Natural killer cell (primary cell): ENCODE data around the gene PRODH2. TPM values are rescaled to one million over a fixed set of nuclear protein-coding genes. Genes with fewer than 3 reads are reported as not detected.

Experiments
- ATAC-seq, 3 donors: fragments of 150-1000 bp in 2 of 3; fragments of 200-7000 bp in 1 of 3; cut with Tn5 transposase; 1 replicate in 1 of 3; 2 replicates in 2 of 3; pipeline ENCODE4 v1.10.0; 2021; ENCODE audit warnings: mild to moderate bottlenecking in 2 of 3, moderate library complexity in 2 of 3
- DNase-seq, 2 donors: peaks; one replicate each; pipeline versions ENCODE4 v3.0.0 to v3.0.0-alpha.2; 2013 to 2021; ENCODE audit warnings: mixed read lengths in 1 of 2
- H3K27ac ChIP-seq: one replicate; pipeline ENCODE4 v1.5.1; 2013; ENCODE audit warnings: mild to moderate bottlenecking, low read length
- H3K27me3 ChIP-seq: one replicate; pipeline ENCODE4 v1.6.1; 2013; ENCODE audit warnings: low read length; ENCODE audit not compliant: control insufficient read depth, insufficient read depth
- H3K36me3 ChIP-seq: one replicate; pipeline ENCODE4 v1.6.1; 2013; ENCODE audit warnings: low read length; ENCODE audit not compliant: control insufficient read depth, insufficient read depth
- H3K4me1 ChIP-seq: one replicate; pipeline ENCODE4 v1.6.1; 2013; ENCODE audit warnings: low read length; ENCODE audit not compliant: control insufficient read depth, insufficient read depth
- H3K4me3 ChIP-seq: one replicate; pipeline ENCODE4 v1.5.1; 2013; ENCODE audit warnings: low read length
- H3K9me3 ChIP-seq: one replicate; pipeline ENCODE4 v1.6.1; 2013; ENCODE audit warnings: low read length; ENCODE audit not compliant: control insufficient read depth, insufficient read depth
- H3K27ac Mint-ChIP-seq, 2 donors: one replicate each; pipeline ENCODE4 v1.8.0; 2022; ENCODE audit warnings: mild to moderate bottlenecking in 2 of 2, mixed read lengths in 2 of 2, moderate library complexity in 1 of 2
- H3K27me3 Mint-ChIP-seq, 2 donors: one replicate each; pipeline ENCODE4 v1.8.0; 2022; ENCODE audit warnings: low read depth in 2 of 2, mixed read lengths in 2 of 2
- H3K36me3 Mint-ChIP-seq: one replicate; pipeline ENCODE4 v1.8.0; 2022; ENCODE audit warnings: mixed read lengths
- H3K4me1 Mint-ChIP-seq, 2 donors: one replicate each; pipeline ENCODE4 v1.8.0; 2022; ENCODE audit warnings: mixed read lengths in 2 of 2
- H3K4me3 Mint-ChIP-seq: one replicate; pipeline ENCODE4 v1.8.0; 2022; ENCODE audit warnings: mild to moderate bottlenecking, moderate library complexity, mixed read lengths
- H3K9me3 Mint-ChIP-seq, 2 donors: one replicate each; pipeline ENCODE4 v1.8.0; 2022; ENCODE audit warnings: mixed read lengths in 2 of 2
- WGBS: methylation state at CpG from one replicate; pipeline ENCODE4 v1.1.7; 2013; ENCODE audit warnings: missing lambda C conversion rate; ENCODE audit not compliant: insufficient coverage; 5-methylcytosine and 5-hydroxymethylcytosine counted together
- intact Hi-C: fragments of 100-400 bp; cut with micrococcal nuclease; formaldehyde crosslinking; loops from one replicate; pipeline ENCODE4 v1.14.2; 2022
- total RNA-seq, 4 donors: library from RNA; stranded (reverse); fragments of 120-200 nt in 1 of 4; gene quantifications; one replicate each; pipeline versions ENCODE4 v1.2.3 to v1.2.4, GENCODE V29; 2013 to 2022
- TF ChIP-seq, protein P1 (sequence below): fragments of 200-600 bp; IDR thresholded peaks from one replicate; pipeline ENCODE4 v1.8.0; 2022; ENCODE audit warnings: antibody characterized with exemption

Gene PRODH2
- total RNA-seq, 3 donors from 2014 or later (not counting 1 experiment from before 2014, with no cell fraction given), result not detected

DNA sequence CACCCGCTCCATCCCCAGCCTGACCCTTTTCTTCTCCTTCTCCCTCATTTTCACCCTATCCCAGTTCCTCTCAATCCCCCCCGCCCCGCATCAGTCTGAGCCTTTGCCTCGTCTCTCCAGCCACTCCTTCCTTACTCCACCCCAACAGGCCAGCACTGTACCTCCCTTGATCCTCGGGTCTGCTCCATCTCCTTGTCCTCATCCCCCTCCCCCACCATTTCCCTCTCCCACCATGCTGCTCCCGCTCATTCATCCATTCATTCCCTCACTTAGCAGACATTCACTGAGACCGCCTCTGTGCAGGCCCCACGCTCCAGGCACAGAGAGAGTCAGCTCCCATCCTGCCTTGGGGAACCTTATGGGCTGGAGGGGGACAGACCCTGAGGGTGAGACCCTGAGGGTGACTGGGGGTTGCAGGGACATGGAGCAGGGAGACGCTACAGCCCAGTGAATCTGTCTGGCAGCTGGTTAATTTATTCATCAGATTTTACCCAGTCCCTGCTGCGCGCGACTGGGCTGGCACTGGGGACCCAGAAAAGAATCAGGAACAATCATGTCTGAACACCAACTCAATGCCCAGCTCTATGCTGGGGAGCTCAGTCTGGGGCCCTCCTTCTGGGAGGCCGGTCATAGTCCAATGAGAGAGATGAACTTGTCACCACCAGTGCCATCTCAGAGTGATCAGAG, 36.4 kb downstream of the PRODH2 start:
- Histone ChIP-seq H3K36me3 (peaks cover 2% of the 10 kb centered on the region), H3K4me3 (peak overlapping the region; percentile 58), H3K4me1 (peaks cover 16% of the 10 kb centered on the region), H3K9me3 (no peaks in the 10 kb centered on the region), H3K27ac (no peak overlapping the region), H3K27me3 (no peaks in the 10 kb centered on the region)
- no peak for DNase-seq
- no peak for ATAC-seq
- peaks cover 18 to 27% of the 10 kb centered on the region in 2 donors for H3K4me1 Mint-ChIP-seq
- TF ChIP-seq, protein P1, sequence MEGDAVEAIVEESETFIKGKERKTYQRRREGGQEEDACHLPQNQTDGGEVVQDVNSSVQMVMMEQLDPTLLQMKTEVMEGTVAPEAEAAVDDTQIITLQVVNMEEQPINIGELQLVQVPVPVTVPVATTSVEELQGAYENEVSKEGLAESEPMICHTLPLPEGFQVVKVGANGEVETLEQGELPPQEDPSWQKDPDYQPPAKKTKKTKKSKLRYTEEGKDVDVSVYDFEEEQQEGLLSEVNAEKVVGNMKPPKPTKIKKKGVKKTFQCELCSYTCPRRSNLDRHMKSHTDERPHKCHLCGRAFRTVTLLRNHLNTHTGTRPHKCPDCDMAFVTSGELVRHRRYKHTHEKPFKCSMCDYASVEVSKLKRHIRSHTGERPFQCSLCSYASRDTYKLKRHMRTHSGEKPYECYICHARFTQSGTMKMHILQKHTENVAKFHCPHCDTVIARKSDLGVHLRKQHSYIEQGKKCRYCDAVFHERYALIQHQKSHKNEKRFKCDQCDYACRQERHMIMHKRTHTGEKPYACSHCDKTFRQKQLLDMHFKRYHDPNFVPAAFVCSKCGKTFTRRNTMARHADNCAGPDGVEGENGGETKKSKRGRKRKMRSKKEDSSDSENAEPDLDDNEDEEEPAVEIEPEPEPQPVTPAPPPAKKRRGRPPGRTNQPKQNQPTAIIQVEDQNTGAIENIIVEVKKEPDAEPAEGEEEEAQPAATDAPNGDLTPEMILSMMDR, result no peak
- intact Hi-C loops, result no loop called here
- H3K4me3 Mint-ChIP-seq, result peak overlapping the region; percentile 76
- no peaks in the 10 kb centered on the region for H3K9me3 Mint-ChIP-seq
- H3K27ac Mint-ChIP-seq, result peak overlapping the region in 1 of 2 donors; percentile 72
- H3K36me3 Mint-ChIP-seq, result no peaks in the 10 kb centered on the region
- 71% methylated on average over 13 of the region's 13 CpGs for WGBS
- H3K27me3 Mint-ChIP-seq, result no peaks in the 10 kb centered on the region

DNA sequence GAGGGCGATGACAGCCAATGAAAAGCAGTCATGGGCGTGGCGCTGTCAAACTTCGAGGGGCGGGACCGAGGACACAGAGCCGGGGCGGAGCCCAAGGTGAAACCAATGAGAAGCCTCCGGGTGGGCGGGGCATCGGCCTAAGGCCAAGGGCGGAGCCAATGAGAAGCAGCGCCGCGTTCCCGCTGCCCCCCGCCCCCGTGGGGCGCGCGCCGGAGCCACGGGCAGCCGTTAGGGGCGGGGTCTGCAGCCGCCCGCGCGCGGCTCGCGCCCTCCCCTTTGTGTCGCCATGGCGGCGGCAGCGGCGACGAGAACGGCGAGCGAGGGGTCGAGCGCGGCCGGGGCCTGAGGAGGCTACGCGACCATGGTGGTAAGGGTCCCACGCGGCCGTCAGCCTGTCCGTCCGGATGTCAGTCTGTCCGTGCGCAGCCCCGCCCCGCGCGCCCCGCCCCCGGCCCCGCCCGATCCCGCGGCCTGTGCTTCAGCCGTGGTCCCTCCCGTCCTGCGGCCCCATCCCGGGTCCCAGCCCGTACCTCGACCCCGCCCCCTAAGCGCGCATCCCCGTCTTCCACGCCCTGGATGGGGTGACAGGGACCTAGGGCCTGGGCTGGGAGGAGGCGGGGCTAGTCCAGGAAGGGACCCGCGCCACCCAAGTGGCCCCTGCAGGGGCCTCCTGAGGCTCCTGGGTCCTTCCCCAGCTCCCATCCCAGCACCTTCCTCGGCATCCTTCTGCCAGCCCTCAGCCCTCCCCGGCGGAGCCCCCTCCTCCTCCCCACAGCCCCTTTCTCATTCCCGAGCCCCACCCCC, 37.1 kb downstream of the PRODH2 start, which contains the start of gene ARHGAP33:
TSS of gene ARHGAP33 (plus strand) at position 267 of the 804 bp plus-strand sequence. CDS start at position 362, 95 bp downstream.
- Histone ChIP-seq H3K4me3 (peak within 1 kb of the TSS; percentile 58), H3K9me3 (no peaks in the 10 kb centered on the region), H3K27me3 (no peaks in the 10 kb centered on the region), H3K36me3 (no peaks in the 10 kb centered on the region), H3K27ac (no peak within 1 kb of the TSS), H3K4me1 (peaks cover 16% of the 10 kb centered on the region)
- Mint-ChIP-seq H3K4me3 (peak within 1 kb of the TSS; percentile 90), H3K9me3 (no peaks in the 10 kb centered on the region), H3K4me1 (peaks cover 18 to 27% of the 10 kb centered on the region in 2 donors), H3K36me3 (no peaks in the 10 kb centered on the region), H3K27me3 (no peaks in the 10 kb centered on the region), H3K27ac (peak within 1 kb of the TSS; percentile 43 to 72)
- DNase-seq, result peak; percentile 98 to 99
- under 1% methylated on average over 82 of the region's 82 CpGs for WGBS
- peak; percentile 98 to 100 (median 99) for ATAC-seq
- TF ChIP-seq, protein P1, result no peak
- intact Hi-C loops, result loop anchor here (1.0 kb wide), 3 partner anchors 17 to 35 kb away; partner anchors contain the start of genes PROSER3, PSENEN and U2AF1L4

DNA sequence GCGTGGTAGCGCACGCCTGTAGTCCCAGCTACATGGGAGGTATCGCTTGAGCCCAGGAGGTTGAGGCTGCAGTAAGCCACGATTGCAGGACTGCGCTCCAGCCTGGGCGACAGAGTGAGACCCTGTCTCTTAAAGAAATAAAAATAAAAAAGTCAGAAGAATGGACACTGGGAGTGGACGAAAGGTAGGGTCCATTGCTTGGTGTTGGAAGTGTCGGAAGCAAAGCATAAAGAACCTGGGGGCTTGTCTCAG, 37.7 kb downstream of the PRODH2 start:
- Mint-ChIP-seq H3K4me1 (peaks cover 18 to 27% of the 10 kb centered on the region in 2 donors), H3K27ac (peak overlapping the region; percentile 43 to 72), H3K9me3 (no peaks in the 10 kb centered on the region), H3K36me3 (no peaks in the 10 kb centered on the region), H3K27me3 (no peaks in the 10 kb centered on the region), H3K4me3 (peak overlapping the region; percentile 90)
- intact Hi-C loops, result loop anchor here (1.0 kb wide), 3 partner anchors 17 to 35 kb away; partner anchors contain the start of genes PROSER3, PSENEN and U2AF1L4
- DNase-seq (no peak), ATAC-seq (peak in 2 of 3 donors; percentile 1)
- Histone ChIP-seq H3K27me3 (no peaks in the 10 kb centered on the region), H3K4me3 (peak overlapping the region; percentile 15), H3K4me1 (peaks cover 16% of the 10 kb centered on the region), H3K36me3 (no peaks in the 10 kb centered on the region), H3K27ac (no peak overlapping the region), H3K9me3 (no peaks in the 10 kb centered on the region)
- 38% methylated on average over 9 of the region's 9 CpGs for WGBS
- TF ChIP-seq, protein P1, result no peak
